Tibial nerve (tissue), 3 donors: ENCODE data around the gene TFPI2.

Experiments used
- CTCF ChIP-seq, 5 experiments: fragments of 200-600 bp in 3 of 5; fragments of 450-650 bp in 2 of 5; sonication (generic) in 3 of 5; IDR thresholded peaks; one replicate each; pipeline ENCODE4 v1.5.1; 2016 to 2019; ENCODE audit warnings: antibody characterized with exemption in 5 of 5, mild to moderate bottlenecking in 3 of 5, moderate library complexity in 2 of 5
- POLR2A ChIP-seq, 2 donors: fragments of 450-650 bp; IDR thresholded peaks; one replicate each; pipeline ENCODE4 v1.6.1; 2017; ENCODE audit warnings: antibody characterized with exemption in 2 of 2, mild to moderate bottlenecking in 2 of 2, moderate library complexity in 2 of 2

- TF ChIP-seq CTCF (IDR thresholded peaks at IDR 0.05) (no peak), POLR2A (IDR thresholded peaks at IDR 0.05) (no peak)
These were observed 27.9 kb downstream of the TFPI2 start for GRCh38 chr7:93862651-93863050.
